Endothelial cell of umbilical vein (primary cell): Measurements from ENCODE around the gene FGF16. TPM values are rescaled to one million over a fixed set of nuclear protein-coding genes. Genes with fewer than 3 reads are reported as not detected.

ENCODE experiments used
- BruUV-seq: library from RNA; stranded (reverse); fragments of 400-500 nt; replicated peaks from 2 replicates; lab custom pipeline; 2021; lab: Mats Ljungman, UMichigan
- CTCF ChIA-PET: fragments of 300-600, 350-600 bp; sonication (Branson Sonifier 250); formaldehyde crosslinking; loops from one replicate; lab custom pipeline; 2021; ENCODE audit warnings: antibody characterized with exemption, inconsistent platforms; lab: Charles Lee
- POLR2A ChIA-PET: fragments of 300-600, 350-600 bp; sonication (Branson Sonifier 250); formaldehyde crosslinking; loops from one replicate; lab custom pipeline; 2021; ENCODE audit warnings: antibody characterized with exemption, inconsistent platforms; lab: Charles Lee
- DNase-seq: peaks from one replicate; pipeline ENCODE4 v3.0.0-alpha.2; 2011; ENCODE audit warnings: low read depth, low spot score
- FAIRE-seq: peaks from 2 replicates; lab custom pipeline; 2011; peaks lifted over from hg19 to GRCh38; lab: Jason Lieb, UNC
- H2AFZ ChIP-seq: 2 replicates; pipeline ENCODE4 v1.6.0; 2012; ENCODE audit warnings: low read depth, low read length, control low read depth, inconsistent platforms
- H3K27ac ChIP-seq: 2 replicates; pipeline ENCODE4 v1.5.1; 2011; ENCODE audit warnings: low read depth, mild to moderate bottlenecking, control low read depth, low read length, moderate library complexity; ENCODE audit not compliant: insufficient read depth
- H3K27me3 ChIP-seq, 2 experiments: 2 replicates each; pipeline versions ENCODE4 v1.6.0 to v1.6.1; 2011; ENCODE audit warnings: low read length in 2 of 2, mixed read lengths in 1 of 2; ENCODE audit not compliant: control insufficient read depth in 2 of 2, insufficient read depth in 2 of 2
- H3K36me3 ChIP-seq, 2 experiments: 2 replicates in 1 of 2; 3 replicates in 1 of 2; pipeline ENCODE4 v1.5.1; 2011; ENCODE audit warnings: low read length in 2 of 2, mild to moderate bottlenecking in 1 of 2, moderate library complexity in 1 of 2; ENCODE audit not compliant: control insufficient read depth in 2 of 2, insufficient read depth in 2 of 2; ENCODE audit errors: extremely low read depth in 1 of 2
- H3K4me1 ChIP-seq: 3 replicates; pipeline ENCODE4 v1.5.1; 2011; ENCODE audit warnings: mild to moderate bottlenecking, low read length; ENCODE audit not compliant: control insufficient read depth, insufficient read depth; ENCODE audit errors: extremely low read depth
- H3K4me2 ChIP-seq: 2 replicates; pipeline ENCODE4 v1.6.1; 2011; ENCODE audit warnings: low read length, control low read depth, mixed read lengths; ENCODE audit not compliant: insufficient read depth
- H3K4me3 ChIP-seq, 3 experiments: fragments of 200-600 bp in 1 of 3; sonication (generic), shearing (Covaris generic) in 1 of 3; replicated peaks in 1 of 3; 2 replicates each; pipeline ENCODE4 v1.5.1; 2011 to 2016; ENCODE audit warnings: control low read depth in 3 of 3, low read length in 3 of 3, mild to moderate bottlenecking in 2 of 3, inconsistent platforms in 1 of 3, low read depth in 1 of 3, moderate library complexity in 1 of 3; ENCODE audit not compliant: insufficient read depth in 1 of 3
- H3K79me2 ChIP-seq: 2 replicates; pipeline ENCODE4 v1.6.0; 2012; ENCODE audit warnings: low read length, inconsistent platforms; ENCODE audit not compliant: control insufficient read depth, insufficient read depth
- H3K9ac ChIP-seq: replicated peaks from 2 replicates; pipeline ENCODE3; 2011; ENCODE audit warnings: low read length, control low read depth; ENCODE audit not compliant: insufficient read depth; ENCODE audit errors: extremely low read depth
- H3K9me1 ChIP-seq: replicated peaks from 3 replicates; pipeline ENCODE4 v1.6.0; 2011; ENCODE audit warnings: mild to moderate bottlenecking, low read length; ENCODE audit not compliant: control insufficient read depth, insufficient read depth; ENCODE audit errors: extremely low read depth
- H3K9me3 ChIP-seq: replicated peaks from 2 replicates; pipeline ENCODE4 v1.5.1; 2012; ENCODE audit warnings: low read length, inconsistent platforms; ENCODE audit not compliant: control insufficient read depth, insufficient read depth
- H4K20me1 ChIP-seq: replicated peaks from 2 replicates; pipeline ENCODE3; 2011; ENCODE audit warnings: mild to moderate bottlenecking, low read length; ENCODE audit not compliant: control insufficient read depth, insufficient read depth; ENCODE audit errors: extremely low read depth
- EZH2 ChIP-seq: IDR thresholded peaks from 2 replicates; pipeline ENCODE4 v1.6.1; 2012; ENCODE audit warnings: borderline replicate concordance, low read depth, mild to moderate bottlenecking, moderate library complexity, low read length, inconsistent platforms; ENCODE audit not compliant: severe bottlenecking
- FOS ChIP-seq: IDR thresholded peaks from 2 replicates; pipeline ENCODE4 v1.6.1; 2011; ENCODE audit warnings: mild to moderate bottlenecking, low read length, moderate library complexity, borderline replicate concordance; ENCODE audit not compliant: insufficient read depth
- GATA2 ChIP-seq: IDR thresholded peaks from 2 replicates; pipeline ENCODE4 v1.7.0; 2011; ENCODE audit warnings: low read depth, mild to moderate bottlenecking, moderate library complexity, mixed read lengths, low read length; ENCODE audit not compliant: insufficient read length, insufficient read depth
- JUN ChIP-seq: IDR thresholded peaks from 2 replicates; pipeline ENCODE4 v1.6.1; 2011; ENCODE audit warnings: borderline replicate concordance, low read depth; ENCODE audit not compliant: insufficient read length, insufficient read depth
- MYC ChIP-seq: IDR thresholded peaks from one replicate; pipeline ENCODE4 v1.6.1; 2011; ENCODE audit warnings: mild to moderate bottlenecking, low read depth, low read length
- POLR2A ChIP-seq: IDR thresholded peaks from 2 replicates; pipeline ENCODE4 v1.6.1; 2012; ENCODE audit warnings: low read depth, mild to moderate bottlenecking, control low read depth, low read length
- POLR2AphosphoS5 ChIP-seq: IDR thresholded peaks from 2 replicates; pipeline ENCODE4 v1.6.1; 2012; ENCODE audit warnings: low read depth, mild to moderate bottlenecking, control low read depth, low read length, moderate library complexity; ENCODE audit not compliant: insufficient read depth
- dilution Hi-C: fragments of 300-500 bp; cut with MboI; formaldehyde crosslinking; loops from one replicate; pipeline ENCODE4 v1.15.0; 2019; ENCODE audit warnings: low sequenced_read_pairs; ENCODE audit not compliant: extremely low pct_ligation_motif_present
- intact Hi-C: fragments of 100-400 bp; cut with micrococcal nuclease; formaldehyde crosslinking; loops from one replicate; pipeline ENCODE4 v1.10.0; 2022
- polyA plus RNA-seq, 4 experiments: library from polyadenylated mRNA; depleted of rRNA in 3 of 4; stranded (reverse) in 3 of 4; unstranded in 1 of 4; fragments of >200 nt; gene quantifications; 2 replicates each; pipeline versions ENCODE4 v1.2.1 to v1.2.3, GENCODE V29; 2011 to 2012; ENCODE audit warnings: missing spikeins in 1 of 4
- total RNA-seq: library from RNA; stranded (reverse); gene quantifications from 2 replicates; pipeline ENCODE4 v1.2.3, GENCODE V29; 2021
- TF ChIP-seq, protein P1 (sequence below): IDR thresholded peaks from 2 replicates; pipeline ENCODE4 v1.6.1; 2011; ENCODE audit not compliant: insufficient read depth, insufficient read length
- TF ChIP-seq, protein P2 (sequence below), 2 donors: IDR thresholded peaks; 1 replicate in 1 of 2; 2 replicates in 1 of 2; pipeline ENCODE4 v1.5.1; 2011; ENCODE audit warnings: low read length in 2 of 2, mild to moderate bottlenecking in 2 of 2, moderate library complexity in 2 of 2, control low read depth in 1 of 2, inconsistent platforms in 1 of 2, low read depth in 1 of 2; ENCODE audit not compliant: insufficient read depth in 1 of 2; ENCODE audit errors: extremely low read depth in 1 of 2

The FGF16 gene
- total and polyA plus RNA-seq, 2 donors (not counting 3 experiments of a cell fraction or from before 2014, with no cell fraction given): 3.1 to 3.8 TPM

DNA sequence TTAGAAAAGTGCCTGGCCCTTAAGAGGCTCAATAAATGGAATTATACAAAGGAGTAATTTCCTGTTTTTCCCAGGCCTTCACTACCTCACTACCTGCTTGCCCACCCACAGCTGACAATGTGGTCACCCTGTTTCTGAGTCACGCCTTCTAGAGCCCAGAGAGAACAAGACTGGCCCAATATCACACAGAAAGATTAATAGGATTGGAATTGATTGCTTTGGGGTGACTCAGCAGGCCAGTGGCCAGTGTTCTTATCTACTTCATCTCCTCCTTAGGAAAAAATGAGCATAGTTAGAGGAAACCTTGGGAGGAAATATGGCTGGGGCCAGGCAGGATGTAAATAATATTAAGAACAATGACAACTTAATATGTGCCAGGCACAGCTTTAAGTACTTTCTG lies 4.5 kb upstream of the FGF16 start:
- H3K4me3 ChIP-seq: no peak overlapping the region
- peak overlapping the region; percentile 73 for H3K9ac ChIP-seq
- no peaks in the 10 kb centered on the region for H3K36me3 ChIP-seq
- no peak overlapping the region for H2AFZ ChIP-seq
- TF ChIP-seq, protein P1, sequence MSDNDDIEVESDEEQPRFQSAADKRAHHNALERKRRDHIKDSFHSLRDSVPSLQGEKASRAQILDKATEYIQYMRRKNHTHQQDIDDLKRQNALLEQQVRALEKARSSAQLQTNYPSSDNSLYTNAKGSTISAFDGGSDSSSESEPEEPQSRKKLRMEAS: no peak
- peak; percentile 93 for TF ChIP-seq FOS
- peak; percentile 99 for TF ChIP-seq GATA2
- TF ChIP-seq JUN: peak; percentile 92
- TF ChIP-seq POLR2AphosphoS5: peak; percentile 24
- H3K4me1 ChIP-seq: peaks cover 61% of the 10 kb centered on the region
- FAIRE-seq (no peak), DNase-seq (peak; percentile 96)
- intact Hi-C loops (loop anchor here (1.0 to 5.0 kb wide), 6 partner anchors 62 to 520 kb away; partner anchors contain the start of genes COX7B and MAGT1), dilution Hi-C loops (no loop called here)
- BruUV-seq: no TSS peak
- ChIA-PET POLR2A (interaction anchor here (0.9 to 1.5 kb wide), 2 partner anchors 12 to 453 kb away, joined by 3 to 4 read pairs; partner anchors contain the start of gene MAGT1), CTCF (no interaction called here)
- H3K9me1 ChIP-seq: no peaks in the 10 kb centered on the region
- peak overlapping the region; percentile 81 for H3K4me2 ChIP-seq
- peak overlapping the region; percentile 96 for H3K27ac ChIP-seq
- H3K79me2 ChIP-seq: peaks cover 8% of the 10 kb centered on the region
- no peaks in the 10 kb centered on the region for H3K9me3 ChIP-seq
- no peaks in the 10 kb centered on the region for H4K20me1 ChIP-seq
- no peaks in the 10 kb centered on the region for H3K27me3 ChIP-seq

DNA sequence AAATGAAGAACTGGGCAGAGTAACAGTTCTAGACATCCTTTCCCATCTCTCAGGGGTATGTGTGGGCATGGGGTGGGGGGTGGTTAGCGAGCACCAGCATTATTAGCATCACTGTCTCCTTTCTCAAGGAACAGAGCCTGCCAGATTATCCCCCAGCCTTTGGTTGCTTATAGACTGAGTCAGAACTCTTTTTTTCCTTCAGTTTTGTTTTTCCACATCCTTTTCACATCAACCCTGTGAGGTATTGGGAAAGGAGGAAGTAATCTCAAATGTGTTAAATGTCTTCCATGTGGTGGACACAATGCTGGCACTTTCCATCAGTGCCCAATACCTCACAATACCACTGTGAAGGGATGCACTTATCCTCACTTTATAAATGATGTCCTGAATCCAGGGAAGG lies 3.1 kb upstream of the FGF16 start:
- Histone ChIP-seq H3K27me3 (no peaks in the 10 kb centered on the region), H4K20me1 (no peaks in the 10 kb centered on the region), H3K4me1 (peaks cover 69% of the 10 kb centered on the region), H3K79me2 (peaks cover 21% of the 10 kb centered on the region), H3K36me3 (no peaks in the 10 kb centered on the region), H3K27ac (peak overlapping the region; percentile 96), H3K9ac (no peak overlapping the region), H3K4me3 (no peak overlapping the region), H3K4me2 (no peak overlapping the region), H3K9me1 (no peaks in the 10 kb centered on the region), H3K9me3 (no peaks in the 10 kb centered on the region), H2AFZ (no peak overlapping the region)
- TF ChIP-seq, protein P1: no peak
- TF ChIP-seq POLR2A (no peak), JUN (no peak), POLR2AphosphoS5 (no peak), MYC (no peak), GATA2 (no peak), EZH2 (no peak), FOS (no peak)
- TF ChIP-seq, protein P2, sequence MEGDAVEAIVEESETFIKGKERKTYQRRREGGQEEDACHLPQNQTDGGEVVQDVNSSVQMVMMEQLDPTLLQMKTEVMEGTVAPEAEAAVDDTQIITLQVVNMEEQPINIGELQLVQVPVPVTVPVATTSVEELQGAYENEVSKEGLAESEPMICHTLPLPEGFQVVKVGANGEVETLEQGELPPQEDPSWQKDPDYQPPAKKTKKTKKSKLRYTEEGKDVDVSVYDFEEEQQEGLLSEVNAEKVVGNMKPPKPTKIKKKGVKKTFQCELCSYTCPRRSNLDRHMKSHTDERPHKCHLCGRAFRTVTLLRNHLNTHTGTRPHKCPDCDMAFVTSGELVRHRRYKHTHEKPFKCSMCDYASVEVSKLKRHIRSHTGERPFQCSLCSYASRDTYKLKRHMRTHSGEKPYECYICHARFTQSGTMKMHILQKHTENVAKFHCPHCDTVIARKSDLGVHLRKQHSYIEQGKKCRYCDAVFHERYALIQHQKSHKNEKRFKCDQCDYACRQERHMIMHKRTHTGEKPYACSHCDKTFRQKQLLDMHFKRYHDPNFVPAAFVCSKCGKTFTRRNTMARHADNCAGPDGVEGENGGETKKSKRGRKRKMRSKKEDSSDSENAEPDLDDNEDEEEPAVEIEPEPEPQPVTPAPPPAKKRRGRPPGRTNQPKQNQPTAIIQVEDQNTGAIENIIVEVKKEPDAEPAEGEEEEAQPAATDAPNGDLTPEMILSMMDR (IDR thresholded peaks at IDR 0.05; ENCODE audit: extremely low read depth in 1 of 2, insufficient read depth in 1 of 2, low read depth in 1 of 2, low read length in 2 of 2): no peak
- intact Hi-C loops: loop anchor here (2.0 to 5.0 kb wide), 3 partner anchors 453 to 649 kb away; partner anchors contain the start of genes COX7B and MAGT1
- CTCF ChIA-PET: interaction anchor here (1.4 kb wide), 1 partner anchor 25 kb away, joined by 4 read pairs; no protein-coding TSS in a partner anchor
- FAIRE-seq: no peak
- POLR2A ChIA-PET: no interaction called here
- peak; percentile 65 for DNase-seq
- BruUV-seq: no TSS peak
- dilution Hi-C loops: no loop called here
